GM18520 (cell line): ENCODE measurements around the gene MAN2A2.
"Not testable (repeated sequence)": the region's sequence is repeated elsewhere in the genome, so short reads cannot be mapped to it uniquely, and the experiment has no call there.

ENCODE experiments used
- ATAC-seq: cut with Tn5 transposase; IDR thresholded peaks from one replicate; pipeline ENCODE4 v1.9.1; 2021; ENCODE audit not compliant: unreplicated experiment

The MAN2A2 gene

DNA sequence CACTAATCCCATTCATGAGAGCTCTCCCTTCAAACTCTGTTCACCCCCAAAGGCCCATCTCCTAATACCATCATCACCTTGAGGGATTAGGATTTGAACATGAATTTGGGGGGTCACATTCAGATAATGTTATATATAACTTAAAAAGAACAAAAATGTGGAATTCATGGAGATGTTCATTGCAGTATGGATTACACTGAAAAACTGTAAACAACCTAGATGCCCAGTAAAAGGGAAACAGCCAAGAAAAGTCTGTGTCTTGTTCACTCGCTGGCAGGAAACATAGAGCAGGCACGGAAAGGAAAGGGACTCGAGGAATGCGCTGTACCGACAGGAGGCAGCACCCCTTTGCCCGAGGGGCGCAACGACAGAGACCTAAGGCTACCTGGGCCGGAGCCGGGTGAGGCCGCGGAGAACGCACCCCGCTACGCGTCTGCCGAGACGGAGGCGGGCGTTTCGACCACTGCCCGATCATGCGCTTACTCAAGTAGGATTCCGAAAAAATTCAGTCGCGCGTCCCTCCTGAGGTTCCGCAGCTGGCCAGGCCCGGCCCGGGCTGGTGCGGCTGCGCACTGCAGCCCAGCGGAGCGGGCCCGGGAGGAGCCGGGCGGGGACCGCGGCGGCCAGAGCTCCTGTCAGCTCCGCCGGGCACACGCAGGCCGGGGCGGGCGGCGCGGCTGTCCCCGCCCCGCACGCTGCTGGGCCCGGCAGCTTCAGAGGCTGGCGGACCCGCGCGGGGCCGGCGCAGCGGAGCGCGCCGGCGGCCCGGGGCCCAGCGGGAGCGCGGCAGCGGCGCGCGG is 862 bp upstream of the MAN2A2 start:
- peak; percentile 62 for ATAC-seq

DNA sequence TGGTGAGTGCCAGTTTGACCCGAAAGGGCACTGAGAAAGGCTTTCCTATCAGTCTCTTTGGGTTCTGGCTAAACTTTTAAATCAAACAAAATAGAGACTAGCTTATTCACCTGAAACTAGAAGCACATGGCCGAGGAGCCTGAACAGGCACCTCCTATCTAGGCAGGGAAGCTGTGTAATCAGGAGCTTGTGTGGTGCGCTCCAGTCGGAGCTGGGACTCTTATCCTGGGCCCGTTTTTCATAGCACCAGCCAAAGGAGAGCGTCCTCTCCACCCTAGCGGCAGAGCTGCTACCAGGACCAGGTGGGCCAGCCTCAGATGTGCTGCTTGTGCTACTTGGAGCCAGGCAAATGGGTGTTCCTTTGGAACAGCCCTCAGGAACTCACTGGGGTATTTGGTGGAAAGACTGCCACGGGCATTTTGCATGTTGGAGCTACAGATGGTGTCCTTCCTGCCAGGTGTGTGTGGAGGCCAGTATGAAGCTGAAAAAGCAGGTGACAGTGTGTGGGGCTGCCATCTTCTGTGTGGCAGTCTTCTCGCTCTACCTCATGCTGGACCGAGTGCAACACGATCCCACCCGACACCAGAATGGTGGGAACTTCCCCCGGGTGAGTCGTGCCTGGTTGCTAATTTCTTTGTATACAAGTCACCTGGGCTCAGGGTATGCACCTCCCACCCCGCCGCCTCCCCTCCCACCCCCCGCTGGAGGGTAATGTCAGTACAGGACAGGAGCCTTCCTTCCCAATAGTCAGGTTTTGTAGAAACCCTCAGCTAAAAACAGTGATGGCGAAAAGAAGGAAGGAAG is 833 bp downstream of the MAN2A2 start:
- no peak for ATAC-seq

DNA sequence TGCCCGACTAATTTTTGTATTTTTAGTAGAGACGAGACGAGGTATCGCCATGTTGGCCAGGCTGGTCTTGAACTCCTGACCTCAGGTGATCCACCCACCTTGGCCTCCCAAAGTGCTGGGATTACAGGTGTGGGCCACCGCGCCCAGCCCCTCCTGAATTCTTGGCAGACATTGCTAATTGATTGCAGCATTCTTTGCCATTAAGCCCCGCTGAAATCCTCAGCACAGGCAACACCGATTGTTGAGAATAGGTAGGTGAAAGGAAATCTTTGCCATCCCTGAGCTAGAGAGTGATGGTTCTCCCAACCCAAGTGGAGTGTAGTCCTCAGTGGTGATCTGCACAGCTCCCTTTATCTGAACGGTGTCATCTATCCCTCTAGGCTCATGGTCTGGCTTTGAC is 1.6 kb downstream of the MAN2A2 start:
- ATAC-seq, result no peak

DNA sequence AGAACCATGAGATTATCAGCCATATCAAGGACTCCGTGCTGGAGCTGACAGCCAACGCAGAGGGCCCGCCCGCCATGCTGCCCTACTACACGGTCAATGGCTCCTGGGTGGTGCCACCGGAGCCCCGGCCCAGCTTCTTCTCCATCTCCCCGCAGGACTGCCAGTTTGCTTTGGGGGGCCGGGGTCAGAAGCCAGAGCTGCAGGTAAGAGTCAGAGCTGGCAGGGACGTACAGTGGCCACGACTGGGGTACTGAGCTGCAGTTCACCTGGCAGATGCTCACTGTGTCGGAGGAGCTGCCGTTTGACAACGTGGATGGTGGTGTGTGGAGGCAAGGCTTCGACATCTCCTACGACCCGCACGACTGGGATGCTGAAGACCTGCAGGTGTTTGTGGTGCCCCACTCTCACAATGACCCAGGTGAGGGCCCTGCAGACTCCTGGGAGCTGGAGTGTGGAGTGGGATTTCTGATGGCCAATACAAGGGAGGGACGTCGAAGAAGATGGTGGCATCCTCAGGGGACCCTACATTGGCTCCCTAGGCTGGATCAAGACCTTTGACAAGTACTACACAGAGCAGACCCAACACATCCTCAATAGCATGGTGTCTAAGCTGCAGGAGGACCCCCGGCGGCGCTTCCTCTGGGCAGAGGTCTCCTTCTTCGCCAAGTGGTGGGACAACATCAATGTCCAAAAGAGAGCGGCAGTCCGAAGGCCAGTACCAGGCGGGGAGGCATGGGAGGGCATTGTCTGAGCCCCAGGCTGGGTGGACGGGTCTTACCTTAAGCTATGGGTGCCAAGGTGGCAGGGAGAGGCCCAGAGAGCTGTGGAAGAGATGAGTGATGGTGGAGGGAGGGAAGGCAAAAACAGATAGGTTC is 2.4 kb downstream of the MAN2A2 start:
- no peak for ATAC-seq

DNA sequence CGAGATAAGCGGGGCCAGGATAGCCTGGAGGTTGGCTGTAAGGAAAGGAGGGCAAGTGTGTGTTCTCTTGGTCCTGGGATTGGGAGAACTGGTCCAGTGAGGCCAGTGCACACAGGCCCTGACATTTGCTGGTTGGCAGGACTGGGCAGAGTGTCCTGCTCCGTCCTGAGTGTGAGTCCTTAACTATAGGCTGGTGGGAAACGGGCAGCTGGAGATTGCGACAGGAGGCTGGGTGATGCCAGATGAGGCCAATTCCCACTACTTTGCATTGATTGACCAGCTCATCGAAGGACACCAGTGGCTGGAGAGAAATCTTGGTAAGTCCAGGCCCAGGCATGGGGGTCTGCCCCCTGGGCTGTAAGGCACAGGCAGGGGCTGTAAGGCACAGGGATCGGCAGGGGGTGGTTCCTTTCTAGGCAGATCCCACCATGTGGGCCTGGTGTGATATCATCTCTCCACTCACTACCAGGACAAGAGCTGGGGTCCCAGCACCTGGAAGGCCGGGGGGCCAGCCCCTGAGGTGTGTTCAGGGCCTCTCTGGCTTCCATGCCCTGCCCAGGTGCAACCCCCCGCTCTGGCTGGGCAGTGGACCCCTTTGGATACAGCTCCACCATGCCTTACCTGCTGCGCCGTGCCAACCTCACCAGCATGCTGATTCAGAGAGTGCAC is 3.2 kb downstream of the MAN2A2 start:
- ATAC-seq, result no peak

DNA sequence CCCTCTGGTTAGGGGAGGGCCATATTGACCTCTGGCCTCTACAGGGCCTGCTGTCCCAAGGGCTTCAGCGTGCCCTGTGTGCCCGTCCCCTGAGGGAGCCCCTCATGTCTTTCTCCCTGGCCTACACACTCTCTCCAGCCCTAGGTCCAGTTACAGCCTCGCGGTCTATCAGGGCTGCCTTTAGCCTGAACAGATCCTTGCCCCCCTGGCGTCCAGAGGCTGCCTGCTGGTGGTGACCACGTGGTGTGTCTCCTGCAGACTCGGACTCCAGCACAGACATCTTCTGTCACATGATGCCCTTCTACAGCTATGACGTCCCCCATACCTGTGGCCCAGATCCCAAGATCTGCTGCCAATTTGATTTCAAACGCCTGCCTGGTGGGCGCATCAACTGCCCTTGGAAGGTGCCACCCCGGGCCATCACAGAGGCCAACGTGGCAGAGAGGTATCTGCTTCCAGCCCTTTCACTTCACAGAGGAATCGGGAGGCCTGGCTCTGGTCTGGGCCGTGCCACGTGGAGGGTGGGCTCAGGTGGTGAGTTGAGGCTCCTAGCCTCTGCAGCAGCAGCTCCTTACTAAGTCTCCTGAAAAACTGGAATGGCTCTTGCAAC is 4.1 kb downstream of the MAN2A2 start:
- no peak for ATAC-seq

DNA sequence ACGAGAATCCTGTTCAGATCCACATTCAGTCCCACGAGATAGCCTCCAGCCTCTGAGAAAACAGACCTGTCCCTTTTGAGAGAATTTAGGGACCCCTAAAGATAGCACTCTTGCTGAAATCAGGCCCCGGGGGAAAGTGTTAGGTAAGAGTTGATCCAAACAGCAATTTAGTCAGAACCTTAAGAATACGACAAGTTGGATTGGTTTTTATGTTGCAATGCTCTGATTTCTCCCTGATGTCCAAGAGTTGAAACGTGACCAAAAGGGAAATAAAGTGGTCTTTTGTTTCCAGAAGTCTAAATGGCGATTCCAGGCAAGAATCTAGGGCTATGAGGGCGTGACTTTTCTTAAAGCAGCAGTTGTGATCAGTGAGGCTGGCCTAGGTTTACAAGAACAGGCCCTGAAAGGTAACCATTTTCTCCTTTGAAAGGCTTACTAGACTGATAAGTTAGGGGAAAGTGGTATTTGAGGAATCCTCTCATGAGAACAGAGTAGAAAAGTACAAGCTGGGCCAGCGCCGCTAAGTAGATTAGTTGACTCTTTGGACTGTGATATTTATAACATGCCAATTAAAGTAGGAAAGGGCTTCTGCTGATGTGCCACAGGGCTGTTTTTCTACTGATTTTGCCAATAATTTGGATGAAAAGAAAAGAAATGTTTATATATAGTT is 4.9 kb downstream of the MAN2A2 start:
- ATAC-seq, result no peak

DNA sequence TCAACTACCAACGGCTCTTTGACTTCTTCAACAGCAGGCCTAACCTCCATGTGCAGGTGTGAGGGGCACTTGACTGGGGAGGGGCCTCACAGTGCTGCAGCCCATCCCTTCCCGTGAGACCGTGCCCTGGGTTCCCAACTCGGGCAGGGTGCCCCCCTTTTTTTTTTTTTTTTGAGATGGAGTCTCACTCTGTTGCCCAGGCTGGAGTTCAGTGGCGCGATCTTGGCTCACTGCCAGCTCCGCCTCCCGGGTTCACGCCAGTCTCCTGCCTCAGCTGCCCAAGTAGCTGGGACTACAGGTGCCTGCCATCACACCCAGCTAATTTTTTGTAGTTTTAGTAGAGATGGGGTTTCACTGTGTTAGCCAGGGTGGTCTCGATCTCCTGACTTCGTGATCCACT is 6.3 kb downstream of the MAN2A2 start:
- not testable (repeated sequence) for ATAC-seq

DNA sequence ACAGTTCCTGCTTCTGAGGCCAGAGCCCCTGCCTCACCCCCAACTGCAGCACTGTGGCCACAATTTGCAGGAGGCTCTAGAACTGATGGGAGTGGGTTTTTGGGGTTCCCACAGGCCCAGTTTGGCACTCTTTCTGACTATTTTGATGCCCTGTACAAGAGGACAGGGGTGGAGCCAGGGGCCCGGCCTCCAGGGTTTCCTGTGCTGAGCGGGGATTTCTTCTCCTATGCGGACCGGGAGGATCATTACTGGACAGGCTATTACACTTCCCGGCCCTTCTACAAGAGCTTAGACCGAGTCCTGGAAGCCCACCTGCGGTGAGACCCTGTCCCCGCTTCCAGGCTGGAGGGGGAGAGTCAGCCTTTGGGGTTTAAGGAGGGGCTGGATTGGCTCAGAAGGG is 6.9 kb downstream of the MAN2A2 start:
- no peak for ATAC-seq

DNA sequence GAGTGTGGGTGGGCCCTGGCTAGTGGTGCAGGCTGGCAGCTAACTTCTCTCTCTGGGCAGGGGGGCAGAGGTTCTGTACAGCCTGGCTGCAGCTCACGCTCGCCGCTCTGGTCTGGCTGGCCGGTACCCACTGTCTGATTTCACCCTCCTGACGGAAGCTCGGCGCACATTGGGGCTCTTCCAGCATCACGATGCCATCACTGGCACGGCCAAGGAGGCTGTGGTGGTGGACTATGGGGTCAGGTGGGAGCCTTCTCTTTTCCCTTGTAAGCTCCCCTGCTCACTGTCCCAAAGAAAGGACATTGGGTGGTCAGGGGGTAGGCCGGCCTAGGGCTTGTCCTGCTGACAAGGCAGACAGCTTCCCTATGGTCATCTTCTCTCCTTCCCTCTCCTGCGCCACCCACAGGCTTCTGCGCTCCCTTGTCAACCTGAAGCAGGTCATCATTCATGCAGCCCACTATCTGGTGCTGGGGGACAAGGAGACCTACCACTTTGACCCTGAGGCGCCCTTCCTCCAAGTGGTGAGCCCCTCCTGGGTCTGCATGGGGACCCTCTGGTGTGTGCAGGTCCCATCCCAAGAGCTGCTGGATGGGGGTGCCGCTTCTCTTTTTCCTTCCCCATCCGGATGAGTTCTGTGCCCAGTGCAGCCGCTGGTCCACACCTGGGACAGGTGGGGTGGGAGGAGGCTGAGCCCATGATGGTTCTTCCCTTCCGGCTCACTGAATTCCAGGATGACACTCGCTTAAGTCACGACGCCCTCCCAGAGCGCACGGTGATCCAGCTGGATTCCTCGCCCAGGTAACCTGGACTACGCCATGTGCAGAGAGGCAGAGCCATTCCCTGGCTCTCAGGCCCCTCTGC is 7.6 kb downstream of the MAN2A2 start:
- no peak for ATAC-seq

DNA sequence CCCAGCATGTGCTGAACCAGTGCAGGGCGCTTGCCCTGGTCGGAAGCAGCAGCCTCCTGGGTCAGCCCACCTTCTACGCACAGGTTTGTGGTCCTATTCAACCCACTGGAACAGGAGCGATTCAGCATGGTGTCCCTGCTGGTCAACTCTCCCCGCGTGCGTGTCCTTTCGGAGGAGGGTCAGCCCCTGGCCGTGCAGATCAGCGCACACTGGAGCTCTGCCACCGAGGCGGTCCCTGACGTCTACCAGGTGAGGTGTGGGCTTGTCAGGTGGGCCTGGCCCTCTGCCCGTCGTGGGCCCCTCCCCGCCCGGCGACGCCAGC is 8.2 kb downstream of the MAN2A2 start:
- ATAC-seq, result no peak

DNA sequence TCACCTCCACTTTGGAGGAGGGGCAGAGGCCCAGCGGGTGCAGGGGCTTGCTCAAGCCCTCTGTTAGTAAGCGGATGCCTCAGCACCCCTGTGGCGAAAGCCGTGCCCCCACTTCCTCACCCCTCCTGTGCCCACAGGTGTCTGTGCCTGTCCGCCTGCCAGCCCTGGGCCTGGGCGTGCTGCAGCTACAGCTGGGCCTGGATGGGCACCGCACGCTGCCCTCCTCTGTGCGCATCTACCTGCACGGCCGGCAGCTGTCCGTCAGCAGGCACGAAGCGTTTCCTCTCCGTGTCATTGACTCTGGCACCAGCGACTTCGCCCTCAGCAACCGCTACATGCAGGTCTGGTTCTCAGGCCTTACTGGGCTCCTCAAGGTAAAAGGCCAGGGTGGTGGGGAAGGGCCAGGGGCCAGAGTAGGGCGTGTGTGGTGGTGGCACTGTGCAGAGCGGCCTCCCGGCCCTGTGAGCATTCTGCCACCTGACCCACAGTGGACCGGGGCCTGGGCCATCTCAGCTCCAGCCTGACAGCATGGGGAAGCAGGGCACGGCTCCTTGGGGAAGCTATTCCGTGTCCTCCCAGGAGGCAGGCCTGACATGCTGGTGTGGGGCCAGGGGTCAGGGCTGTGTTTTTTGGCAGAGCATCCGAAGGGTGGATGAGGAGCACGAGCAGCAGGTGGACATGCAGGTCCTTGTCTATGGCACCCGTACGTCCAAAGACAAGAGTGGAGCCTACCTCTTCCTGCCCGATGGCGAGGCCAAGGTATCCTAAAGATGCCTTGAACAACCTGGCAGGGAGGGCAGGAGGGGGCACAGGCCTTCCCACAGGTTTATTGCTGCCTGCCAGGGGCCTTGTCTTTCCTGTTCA is 9.0 kb downstream of the MAN2A2 start:
- ATAC-seq, result no peak

DNA sequence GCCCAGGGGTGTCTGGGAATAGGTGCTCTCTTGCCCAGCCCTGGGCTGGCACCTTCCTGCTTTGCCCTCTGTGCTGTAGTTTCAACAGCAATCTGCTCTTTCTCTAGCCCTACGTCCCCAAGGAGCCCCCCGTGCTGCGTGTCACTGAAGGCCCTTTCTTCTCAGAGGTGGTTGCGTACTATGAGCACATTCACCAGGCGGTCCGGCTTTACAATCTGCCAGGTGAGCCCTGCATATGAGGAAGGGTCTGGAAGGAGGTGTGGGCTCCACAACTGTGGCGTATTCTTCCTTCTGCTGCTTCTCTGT is 9.6 kb downstream of the MAN2A2 start:
- no peak for ATAC-seq

DNA sequence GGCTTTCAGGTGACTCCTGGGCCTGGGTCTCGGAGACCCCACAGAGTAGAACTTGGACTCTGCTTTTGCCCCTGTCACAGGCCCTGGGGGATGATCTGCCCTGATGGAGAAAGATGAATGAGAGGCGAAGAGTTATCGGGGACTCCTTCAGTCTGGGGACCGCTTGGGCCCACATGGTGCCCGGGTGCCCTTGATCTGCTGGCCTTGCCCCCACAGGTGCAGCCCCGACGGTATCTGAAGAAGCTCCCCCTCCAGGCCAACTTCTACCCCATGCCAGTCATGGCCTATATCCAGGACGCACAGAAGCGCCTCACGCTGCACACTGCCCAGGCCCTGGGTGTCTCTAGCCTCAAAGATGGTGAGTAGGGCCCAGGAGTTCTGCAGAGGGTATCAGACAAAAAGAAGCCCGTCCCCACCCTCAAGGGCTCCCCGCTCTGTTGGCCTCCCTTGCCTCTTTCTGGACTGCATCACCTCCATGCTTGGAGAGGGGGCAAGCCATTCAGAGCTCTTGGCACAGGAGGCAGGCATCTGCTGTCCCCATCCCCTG is 10.4 kb downstream of the MAN2A2 start:
- no peak for ATAC-seq

DNA sequence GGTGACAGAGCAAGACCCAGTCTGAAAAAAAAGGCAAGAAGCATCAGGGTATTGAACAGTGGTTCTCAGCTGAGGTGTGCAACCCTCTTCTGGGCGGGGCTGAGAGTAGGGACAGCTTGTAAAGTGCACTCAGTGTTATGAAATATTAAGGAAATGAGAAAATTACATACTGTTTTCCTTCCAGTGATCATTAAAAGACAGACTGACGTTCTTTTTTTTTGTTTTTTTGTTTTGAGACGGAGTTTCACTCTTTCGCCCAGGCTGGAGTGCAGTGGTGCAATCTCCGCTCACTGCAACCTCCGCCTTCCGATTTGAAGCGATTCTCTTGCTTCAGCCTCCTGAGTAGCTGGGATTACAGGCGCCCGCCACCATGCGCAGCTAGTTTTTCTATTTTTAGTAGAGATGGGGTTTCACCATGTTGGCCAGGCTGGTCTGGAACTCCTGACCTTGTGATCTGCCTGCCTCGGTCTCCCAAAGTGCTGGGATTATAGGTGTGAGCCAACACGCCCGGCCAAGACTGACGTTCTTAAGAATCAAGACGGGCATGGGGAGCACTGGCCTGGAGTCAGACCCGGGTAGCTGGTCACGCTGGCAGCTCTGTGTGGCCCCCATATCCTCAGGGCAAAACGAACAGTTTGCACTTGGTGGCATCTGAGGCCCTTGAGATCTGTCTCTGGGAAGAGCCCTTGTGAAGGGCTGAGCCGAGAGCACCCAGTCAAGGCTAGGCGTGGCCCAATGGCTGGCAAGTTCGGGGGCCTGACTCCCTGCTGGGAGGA is 11.4 kb downstream of the MAN2A2 start:
- ATAC-seq, result no peak

DNA sequence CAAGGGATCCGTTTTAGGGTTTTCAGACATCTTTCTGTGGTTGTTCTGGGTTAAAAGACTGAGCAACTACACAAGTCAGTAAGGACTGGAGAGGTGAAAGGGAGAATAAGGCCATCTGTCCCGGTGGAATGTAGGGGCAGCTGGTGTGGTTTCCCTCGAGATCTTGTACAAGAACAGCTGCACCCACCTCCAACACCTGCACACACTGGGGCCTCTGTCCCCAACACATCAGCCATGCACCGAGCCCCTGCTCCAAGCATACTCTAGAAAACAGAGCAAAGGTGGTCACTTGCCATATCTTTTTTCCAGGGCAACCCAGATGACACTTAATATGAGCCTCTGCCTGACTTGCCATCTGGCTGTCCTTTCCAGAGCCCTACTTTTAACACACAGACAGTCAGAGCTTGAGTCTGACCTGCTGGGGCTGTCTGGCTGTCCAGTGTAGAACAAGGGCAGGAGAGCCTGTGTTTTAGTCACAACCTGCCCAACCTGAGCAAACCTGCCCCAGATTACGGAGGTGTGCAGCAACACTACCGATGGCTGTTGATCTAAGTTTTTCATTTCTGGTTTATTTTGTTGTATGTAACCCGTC is 12.2 kb downstream of the MAN2A2 start:
- no peak for ATAC-seq
